Measurements from ENCODE around the gene AKT3. TPM values are rescaled to one million over a fixed set of nuclear protein-coding genes. Genes with fewer than 3 reads are reported as not detected.

The AKT3 gene
- total RNA-seq, 1 experiment from 2014 or later, result 133 TPM

DNA sequence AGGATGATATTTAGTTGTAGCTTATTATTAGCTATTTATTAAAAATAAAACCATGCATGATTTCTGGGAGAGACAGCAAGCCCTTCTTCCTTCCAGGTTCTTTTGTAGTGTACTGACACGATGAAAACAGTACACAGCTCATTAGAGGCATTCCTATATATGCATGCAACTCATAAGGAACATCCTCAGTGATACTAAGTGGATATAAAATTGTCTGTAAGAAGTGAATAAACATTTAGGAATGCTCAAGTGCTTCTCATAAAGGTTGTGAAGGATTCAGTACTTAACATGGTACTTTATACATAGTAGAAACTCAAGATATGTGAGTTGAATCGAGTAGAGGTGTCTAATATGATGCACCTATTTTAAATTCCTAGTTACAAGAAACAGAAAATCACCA lies 306.5 kb downstream of the AKT3 start:
- POLR2A ChIA-PET (ENCODE audit: unreplicated experiment), result interaction anchor here (0.7 kb wide), 1 partner anchor 19 kb away, joined by 8 read pairs; no protein-coding TSS in a partner anchor
- no peak overlapping the region for H2AFZ ChIP-seq
- H3K9me2 ChIP-seq (ENCODE audit: insufficient read depth), result no peaks in the 10 kb centered on the region
- no peaks in the 10 kb centered on the region for H4K20me1 ChIP-seq (ENCODE audit: insufficient read depth)
- H3K27me3 ChIP-seq (ENCODE audit: insufficient read depth, low read depth), result no peaks in the 10 kb centered on the region
- no peak overlapping the region for H3K4me2 ChIP-seq
- no peaks in the 10 kb centered on the region for H3K79me2 ChIP-seq (ENCODE audit: low read depth)
- intact Hi-C loops (cut with micrococcal nuclease; ENCODE audit: unreplicated experiment), result no loop called here
- H3K4me3 ChIP-seq, result no peak overlapping the region
- no TSS peak for BruUV-seq (replicated peaks)
- H3K9me3 ChIP-seq (ENCODE audit: insufficient read depth, low read depth), result no peaks in the 10 kb centered on the region
- CTCF ChIA-PET, result no interaction called here
- H3K27ac ChIP-seq, result no peak overlapping the region
- peaks cover 3% of the 10 kb centered on the region; the same call in 1 of the 2 replicates for H3F3A ChIP-seq (ENCODE audit: insufficient read depth, low read depth)
- H3K36me3 ChIP-seq (ENCODE audit: low read depth), result no peaks in the 10 kb centered on the region; the same call in 1 of the 2 replicates
- DNase-seq, result no peak
- no peak for TF ChIP-seq EZH2 (IDR thresholded peaks at IDR 0.05; ENCODE audit: low read depth)
- TF ChIP-seq, protein P1, sequence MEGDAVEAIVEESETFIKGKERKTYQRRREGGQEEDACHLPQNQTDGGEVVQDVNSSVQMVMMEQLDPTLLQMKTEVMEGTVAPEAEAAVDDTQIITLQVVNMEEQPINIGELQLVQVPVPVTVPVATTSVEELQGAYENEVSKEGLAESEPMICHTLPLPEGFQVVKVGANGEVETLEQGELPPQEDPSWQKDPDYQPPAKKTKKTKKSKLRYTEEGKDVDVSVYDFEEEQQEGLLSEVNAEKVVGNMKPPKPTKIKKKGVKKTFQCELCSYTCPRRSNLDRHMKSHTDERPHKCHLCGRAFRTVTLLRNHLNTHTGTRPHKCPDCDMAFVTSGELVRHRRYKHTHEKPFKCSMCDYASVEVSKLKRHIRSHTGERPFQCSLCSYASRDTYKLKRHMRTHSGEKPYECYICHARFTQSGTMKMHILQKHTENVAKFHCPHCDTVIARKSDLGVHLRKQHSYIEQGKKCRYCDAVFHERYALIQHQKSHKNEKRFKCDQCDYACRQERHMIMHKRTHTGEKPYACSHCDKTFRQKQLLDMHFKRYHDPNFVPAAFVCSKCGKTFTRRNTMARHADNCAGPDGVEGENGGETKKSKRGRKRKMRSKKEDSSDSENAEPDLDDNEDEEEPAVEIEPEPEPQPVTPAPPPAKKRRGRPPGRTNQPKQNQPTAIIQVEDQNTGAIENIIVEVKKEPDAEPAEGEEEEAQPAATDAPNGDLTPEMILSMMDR (conservative IDR thresholded peaks at IDR 0.05), result no peak
- no peaks in the 10 kb centered on the region for H3K4me1 ChIP-seq (replicated peaks; ENCODE audit: insufficient read depth)

DNA sequence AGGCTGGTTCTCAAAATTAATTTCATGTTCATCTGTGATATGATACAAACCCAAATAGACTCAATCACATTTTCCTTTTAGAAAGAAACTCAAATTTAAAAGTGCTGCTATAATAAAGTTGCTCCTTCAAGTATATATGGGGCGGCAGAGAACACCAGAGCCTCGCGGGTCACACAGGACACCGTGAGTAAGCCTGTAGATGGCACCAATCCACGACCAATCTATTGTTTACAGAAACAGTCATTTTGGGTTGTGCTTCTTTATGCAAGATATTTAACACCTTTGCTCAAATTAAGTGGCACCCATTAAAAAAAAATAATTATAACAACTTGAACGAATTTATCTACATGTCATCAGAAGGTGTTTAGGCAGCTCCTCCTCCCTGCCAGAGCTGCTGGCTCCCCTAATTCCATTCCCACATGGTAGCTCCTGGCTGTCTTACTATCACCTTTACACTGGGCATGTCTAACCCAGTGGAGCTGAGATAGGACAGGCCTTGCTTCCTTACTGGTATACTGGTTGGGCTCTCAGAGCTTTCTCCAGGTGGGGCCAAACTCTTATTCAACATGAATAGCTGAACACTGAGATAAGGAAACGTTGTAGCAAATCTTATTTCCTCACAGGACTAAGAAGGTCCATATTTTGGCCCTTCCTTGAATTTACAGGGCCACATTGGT lies 307.2 kb downstream of the AKT3 start:
- H3K4me3 ChIP-seq, result no peak overlapping the region
- no peaks in the 10 kb centered on the region; the same call in 1 of the 2 replicates for H3K9me2 ChIP-seq (ENCODE audit: insufficient read depth)
- TF ChIP-seq, protein P1 (conservative IDR thresholded peaks at IDR 0.05), result no peak
- no peak for TF ChIP-seq EZH2 (IDR thresholded peaks at IDR 0.05; ENCODE audit: low read depth)
- H3K27me3 ChIP-seq (ENCODE audit: insufficient read depth, low read depth), result no peaks in the 10 kb centered on the region
- no peaks in the 10 kb centered on the region for H4K20me1 ChIP-seq (ENCODE audit: insufficient read depth)
- H2AFZ ChIP-seq, result no peak overlapping the region
- H3K9me3 ChIP-seq (ENCODE audit: insufficient read depth, low read depth), result no peaks in the 10 kb centered on the region
- H3K4me2 ChIP-seq, result no peak overlapping the region
- H3F3A ChIP-seq (ENCODE audit: insufficient read depth, low read depth), result peaks cover 3% of the 10 kb centered on the region; the same call in 1 of the 2 replicates
- no peak overlapping the region for H3K27ac ChIP-seq
- ChIA-PET CTCF (no interaction called here), POLR2A (ENCODE audit: unreplicated experiment) (interaction anchor here (0.7 kb wide), 1 partner anchor 19 kb away, joined by 8 read pairs; no protein-coding TSS in a partner anchor)
- DNase-seq, result no peak
- intact Hi-C loops (cut with micrococcal nuclease; ENCODE audit: unreplicated experiment), result no loop called here
- H3K36me3 ChIP-seq (ENCODE audit: low read depth), result no peaks in the 10 kb centered on the region; the same call in 1 of the 2 replicates
- H3K79me2 ChIP-seq (ENCODE audit: low read depth), result no peaks in the 10 kb centered on the region
- no TSS peak for BruUV-seq (replicated peaks)
- H3K4me1 ChIP-seq (replicated peaks; ENCODE audit: insufficient read depth), result no peaks in the 10 kb centered on the region

DNA sequence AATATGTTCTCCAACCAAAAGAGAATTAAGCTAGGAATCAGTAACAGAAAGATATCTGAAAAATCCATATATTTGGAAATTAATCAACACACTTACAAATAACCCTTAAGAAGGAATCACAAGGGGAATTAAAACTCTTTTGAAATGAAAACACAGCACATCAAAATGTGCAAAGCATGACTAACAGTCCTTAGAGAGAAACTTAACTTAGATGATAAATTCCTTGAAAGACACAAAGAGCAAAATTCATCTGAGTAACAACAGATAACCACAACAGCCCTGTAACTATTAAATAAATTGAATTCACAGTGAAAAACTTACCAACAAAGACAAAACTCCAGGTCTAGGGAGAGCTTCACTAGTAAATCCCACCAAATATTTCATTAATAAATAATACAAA lies 310.4 kb downstream of the AKT3 start:
- Histone ChIP-seq H3K79me2 (ENCODE audit: low read depth) (no peaks in the 10 kb centered on the region), H3K4me2 (no peak overlapping the region), H2AFZ (no peak overlapping the region), H3K27me3 (ENCODE audit: insufficient read depth, low read depth) (no peaks in the 10 kb centered on the region), H3K9me3 (ENCODE audit: insufficient read depth, low read depth) (no peaks in the 10 kb centered on the region), H3K36me3 (ENCODE audit: low read depth) (no peaks in the 10 kb centered on the region; the same call in 1 of the 2 replicates), H4K20me1 (ENCODE audit: insufficient read depth) (no peaks in the 10 kb centered on the region), H3K4me1 (replicated peaks; ENCODE audit: insufficient read depth) (no peaks in the 10 kb centered on the region), H3F3A (ENCODE audit: insufficient read depth, low read depth) (peaks cover 3% of the 10 kb centered on the region; the same call in 1 of the 2 replicates), H3K4me3 (no peak overlapping the region), H3K9me2 (ENCODE audit: insufficient read depth) (no peaks in the 10 kb centered on the region; the same call in 1 of the 2 replicates), H3K27ac (no peak overlapping the region)
- ChIA-PET POLR2A (ENCODE audit: unreplicated experiment) (no interaction called here), CTCF (no interaction called here)
- DNase-seq, result no peak
- no peak for TF ChIP-seq EZH2 (IDR thresholded peaks at IDR 0.05; ENCODE audit: low read depth)
- TF ChIP-seq, protein P1 (conservative IDR thresholded peaks at IDR 0.05), result no peak
- intact Hi-C loops (cut with micrococcal nuclease; ENCODE audit: unreplicated experiment), result no loop called here
- BruUV-seq (replicated peaks), result no TSS peak

Measured in PC-9 (cell line).